DMS53 (cell line): Measurements from ENCODE around the gene ZCCHC7.
"Not testable (repeated sequence)": the region's sequence is repeated elsewhere in the genome, so short reads cannot be mapped to it uniquely, and the experiment has no call there.

Experiments
- DNase-seq: peaks from one replicate; lab custom pipeline; 2025; lab: John Stamatoyannopoulos, UW

ZCCHC7 gene

GRCh38 chr9:37120843-37121335 lies 515 bp downstream of the ZCCHC7 start:
- peak; percentile 61 for DNase-seq

- DNase-seq = no peak
Measured at GRCh38 chr9:37121881-37122280, 1.5 kb downstream of the ZCCHC7 start.

DNA sequence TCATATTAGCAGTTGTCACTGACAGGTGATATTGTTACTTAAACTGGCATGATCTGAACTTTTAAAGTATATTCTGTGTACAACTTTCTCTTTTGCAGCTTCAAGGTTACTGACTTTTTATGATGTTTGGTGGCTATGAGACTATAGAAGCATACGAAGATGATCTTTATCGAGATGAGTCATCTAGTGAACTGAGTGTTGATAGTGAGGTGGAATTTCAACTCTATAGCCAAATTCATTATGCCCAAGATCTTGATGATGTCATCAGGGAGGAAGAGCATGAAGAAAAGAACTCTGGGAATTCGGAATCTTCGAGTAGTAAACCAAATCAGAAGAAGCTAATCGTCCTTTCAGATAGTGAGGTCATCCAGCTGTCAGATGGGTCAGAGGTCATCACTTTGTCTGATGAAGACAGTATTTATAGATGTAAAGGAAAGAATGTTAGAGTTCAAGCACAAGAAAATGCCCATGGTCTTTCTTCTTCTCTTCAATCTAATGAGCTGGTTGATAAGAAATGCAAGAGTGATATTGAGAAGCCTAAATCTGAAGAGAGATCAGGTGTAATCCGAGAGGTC lies 5.9 kb downstream of the ZCCHC7 start:
- no peak for DNase-seq

DNA sequence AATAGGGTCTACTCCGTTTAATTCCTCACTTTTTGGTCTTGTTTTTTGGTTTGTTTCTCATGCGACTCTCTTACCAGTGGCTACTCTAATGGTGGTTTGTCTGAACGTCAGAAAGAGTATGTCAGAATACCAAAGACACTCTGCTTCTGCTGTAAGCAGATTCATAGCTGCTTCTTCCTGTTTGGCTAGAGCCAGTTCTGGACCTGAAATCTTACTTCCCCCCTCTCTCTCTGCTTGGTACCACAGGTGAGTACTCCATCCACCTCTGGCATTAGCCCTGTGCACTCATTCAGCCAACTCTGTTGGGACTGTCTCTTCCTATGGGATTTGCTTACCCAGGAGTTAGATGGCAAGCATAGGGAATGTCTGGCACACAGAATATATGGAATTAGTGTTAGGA lies 6.6 kb downstream of the ZCCHC7 start:
- DNase-seq = no peak

DNA sequence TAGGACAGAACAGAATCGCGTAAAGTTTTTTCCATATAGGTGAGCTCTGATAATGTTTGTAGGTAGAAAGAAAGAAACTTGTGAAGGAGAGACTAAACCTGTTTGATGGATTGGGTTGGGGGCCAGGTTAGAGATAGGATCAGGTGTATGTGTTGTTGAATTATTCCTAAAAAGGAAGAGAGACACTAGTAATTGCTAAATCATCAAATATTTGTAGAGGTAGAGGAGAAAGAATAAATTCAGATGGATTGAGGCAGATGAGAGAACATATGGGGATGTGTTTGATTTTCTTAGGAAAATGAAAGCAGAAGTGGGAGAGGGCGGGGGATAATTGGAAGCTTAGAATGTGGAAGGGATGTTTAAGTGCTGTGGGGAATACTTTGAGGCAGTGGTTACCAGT lies 7.7 kb downstream of the ZCCHC7 start:
- no peak for DNase-seq

DNA sequence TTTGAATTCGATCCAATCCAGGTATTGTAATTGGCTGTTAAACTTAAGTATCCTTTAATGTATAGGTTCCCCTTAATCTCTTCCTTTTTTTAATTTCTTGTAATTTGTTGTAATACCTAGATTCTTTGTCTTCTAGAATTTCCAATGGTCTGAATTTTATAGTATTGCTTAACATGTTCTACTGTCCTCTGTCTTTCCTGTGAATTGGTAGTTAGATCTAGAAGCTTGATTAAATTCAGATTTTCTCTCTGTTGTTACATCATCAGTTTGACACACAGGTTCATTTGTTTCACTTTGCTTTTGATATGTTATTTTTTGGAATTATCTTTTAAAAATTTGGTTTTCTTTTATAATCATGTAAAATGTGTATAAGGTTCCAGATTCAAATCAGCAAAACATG lies 13.8 kb downstream of the ZCCHC7 start:
- DNase-seq = no peak

GRCh38 chr9:37141015-37141414 lies 20.6 kb downstream of the ZCCHC7 start:
- DNase-seq = no peak

DNA sequence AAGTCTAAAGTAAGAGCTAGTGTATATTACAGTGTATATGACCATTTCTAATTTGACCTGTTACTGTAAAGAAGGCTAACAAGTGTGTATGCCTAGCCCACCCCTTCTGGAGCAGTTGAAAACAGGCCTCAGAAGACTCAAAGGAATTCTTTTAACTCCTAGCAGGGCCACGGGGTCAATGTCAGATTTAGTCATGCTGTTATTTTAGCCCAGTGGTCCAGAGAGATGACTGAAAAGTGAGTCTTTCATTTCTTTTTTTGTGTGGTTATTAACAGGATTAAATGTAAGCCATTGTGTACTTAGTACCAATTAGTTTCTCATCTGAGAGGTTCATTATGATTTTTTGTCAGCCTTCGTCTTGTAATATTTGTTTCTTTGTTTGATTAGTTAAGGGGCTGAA lies 24.4 kb downstream of the ZCCHC7 start:
- no peak for DNase-seq

DNA sequence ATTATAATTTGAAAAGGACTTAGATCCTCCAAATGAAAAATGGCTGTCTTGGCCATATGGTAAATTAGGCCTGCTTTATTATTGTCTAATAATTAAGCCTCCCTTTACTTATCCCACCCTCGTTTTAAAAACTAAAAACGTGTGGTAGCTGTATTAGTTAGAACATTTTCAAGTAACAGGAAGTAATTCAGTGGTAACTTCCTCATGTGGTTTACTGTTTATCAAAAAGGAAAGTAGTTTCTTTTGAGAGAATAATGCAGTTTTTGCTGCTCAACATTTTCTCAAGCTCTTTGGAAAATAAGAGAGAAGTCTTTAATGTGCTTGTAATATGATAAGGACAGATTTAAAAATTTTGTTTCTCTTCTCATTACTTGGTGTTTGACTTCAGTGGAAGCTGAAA lies 26.0 kb downstream of the ZCCHC7 start:
- no peak for DNase-seq

DNA sequence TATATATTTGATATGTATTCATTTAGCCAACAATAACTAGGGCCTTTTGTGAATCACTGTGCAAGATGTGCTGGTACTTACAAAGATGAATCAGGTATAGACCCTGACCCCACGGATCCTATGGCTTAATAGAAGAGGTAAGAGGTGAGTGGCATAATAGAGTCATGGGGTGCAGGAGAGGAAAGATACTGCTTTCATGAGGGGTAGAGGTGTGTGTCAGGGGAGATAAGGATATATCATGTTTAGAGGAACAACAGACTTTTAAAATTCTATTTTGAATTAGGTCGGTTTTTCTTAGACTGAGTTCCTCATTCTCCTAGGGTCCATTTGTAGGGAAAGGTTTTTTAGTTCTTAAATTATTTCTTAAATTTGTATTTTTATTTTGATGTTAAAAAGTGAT lies 27.8 kb downstream of the ZCCHC7 start:
- DNase-seq = no peak

GRCh38 chr9:37149666-37150308 lies 29.4 kb downstream of the ZCCHC7 start:
- DNase-seq = no peak

DNA sequence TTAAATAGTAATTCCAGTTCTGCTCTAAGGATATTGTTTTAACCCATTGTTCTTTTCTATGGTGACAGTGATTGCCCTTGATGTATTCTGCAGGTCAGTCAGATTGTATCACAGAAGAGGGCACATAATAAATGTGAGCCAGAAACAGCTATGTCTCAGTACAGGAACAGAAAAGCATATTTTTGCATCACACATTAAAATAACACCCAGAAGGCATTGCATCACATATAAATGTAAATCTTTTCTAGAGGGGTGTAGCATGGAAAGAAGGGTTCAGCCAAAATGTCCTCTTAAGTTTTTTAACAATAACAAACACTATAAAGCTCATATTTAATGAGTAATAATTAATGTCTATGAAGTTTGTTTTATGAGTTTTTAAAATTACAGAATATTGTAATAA lies 30.0 kb downstream of the ZCCHC7 start:
- DNase-seq = no peak

GRCh38 chr9:37151812-37152211 lies 31.4 kb downstream of the ZCCHC7 start:
- DNase-seq = no peak

- DNase-seq = no peak
Measured at GRCh38 chr9:37152365-37152764, 32.0 kb downstream of the ZCCHC7 start.

GRCh38 chr9:37155601-37156000 lies 35.2 kb downstream of the ZCCHC7 start:
- peak; percentile 30 for DNase-seq

DNA sequence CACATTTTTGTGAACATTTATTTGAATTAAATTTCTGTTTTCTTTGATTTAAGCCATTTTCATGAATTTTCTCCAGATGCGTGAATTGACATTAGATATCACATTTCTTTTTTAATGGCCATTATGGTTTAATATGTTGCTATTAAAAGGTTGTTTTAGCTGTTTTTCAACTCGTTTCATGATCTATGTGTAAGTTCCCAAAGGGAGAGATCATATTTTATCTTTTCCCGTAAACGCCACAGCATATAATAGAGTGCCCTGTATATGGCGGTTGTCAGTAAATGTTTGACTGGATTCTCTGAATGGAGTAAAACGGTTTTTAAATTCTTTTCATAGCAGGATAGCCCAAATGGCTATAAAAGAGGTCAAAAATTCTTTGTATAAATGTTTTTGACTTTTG lies 35.8 kb downstream of the ZCCHC7 start:
- DNase-seq = no peak

GRCh38 chr9:37156781-37157356 lies 36.5 kb downstream of the ZCCHC7 start:
- DNase-seq = peak; percentile 9

DNA sequence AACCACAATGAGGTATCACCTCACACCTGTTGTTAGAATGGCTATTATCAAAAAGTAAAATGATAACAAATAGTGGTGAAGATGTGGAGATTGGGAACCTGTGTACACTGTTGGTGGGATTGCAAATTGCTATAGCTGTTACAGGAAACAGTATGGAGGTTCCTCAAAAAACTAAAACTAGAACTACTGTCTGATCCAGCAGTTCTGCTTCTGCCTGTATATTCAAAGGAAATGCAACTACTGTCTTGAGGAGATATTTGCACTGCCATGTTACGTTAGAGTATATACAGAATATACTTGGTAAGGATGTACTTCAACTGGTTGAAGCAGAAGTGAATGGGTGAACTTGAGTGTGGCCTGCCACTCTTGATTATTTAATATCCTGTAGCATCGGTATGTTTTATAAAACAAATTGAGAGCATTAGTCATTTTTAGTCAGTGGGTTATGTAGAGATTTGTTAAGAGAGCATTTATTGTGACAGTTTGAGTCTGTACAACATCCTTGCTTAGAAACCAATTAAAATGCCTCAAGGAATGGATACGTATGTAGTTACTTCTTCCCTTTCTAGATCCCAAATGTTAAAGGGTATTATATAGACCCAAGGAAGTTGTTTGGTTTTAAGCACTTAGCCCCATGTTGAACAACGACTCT lies 37.5 kb downstream of the ZCCHC7 start:
- DNase-seq = no peak

DNA sequence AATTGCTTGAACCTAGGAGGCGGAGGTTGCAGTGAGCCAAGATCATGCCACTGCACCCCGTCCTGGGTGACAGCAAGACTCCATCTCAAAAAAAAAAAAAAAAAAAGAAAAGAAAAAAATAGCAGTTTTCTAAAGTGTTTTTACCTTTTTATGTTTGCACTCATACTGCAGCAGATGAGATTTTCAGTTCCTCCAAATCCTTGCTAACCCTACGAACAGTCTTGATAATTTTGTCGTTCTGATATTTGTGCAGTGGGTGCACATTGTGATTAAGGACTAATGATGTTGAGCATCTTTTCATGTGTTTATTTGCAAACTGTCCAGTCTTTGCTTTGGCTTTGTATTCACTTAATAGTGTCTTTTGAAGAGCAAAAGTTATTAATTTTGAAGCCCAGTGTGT lies 42.9 kb downstream of the ZCCHC7 start:
- DNase-seq = no peak

- not testable (repeated sequence) for DNase-seq
Measured at GRCh38 chr9:37164335-37164734, 44.0 kb downstream of the ZCCHC7 start.

- DNase-seq = no peak
Measured at GRCh38 chr9:37165644-37166043, 45.3 kb downstream of the ZCCHC7 start.

- no peak for DNase-seq
Measured at GRCh38 chr9:37167456-37168047, 47.2 kb downstream of the ZCCHC7 start.

GRCh38 chr9:37172557-37172956 lies 52.2 kb downstream of the ZCCHC7 start:
- no peak for DNase-seq
